ENCODE measurements around the gene LHX4.

LHX4 gene

DNA sequence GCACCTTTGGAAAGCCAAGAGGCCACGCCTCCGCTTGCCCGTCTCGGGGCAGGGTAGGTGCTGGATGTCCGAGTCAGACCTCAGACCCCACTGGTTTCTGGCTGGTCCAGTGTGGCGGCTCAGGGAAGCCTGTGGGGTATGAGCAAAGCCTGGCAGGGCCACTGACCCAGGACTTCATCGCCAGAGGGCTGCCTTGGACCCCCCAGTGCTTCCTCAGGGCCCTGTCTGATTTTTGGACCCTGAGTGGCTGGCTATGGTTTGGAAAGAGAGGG is 20.4 kb downstream of the LHX4 start:
- ChIA-PET CTCF (no interaction called here), POLR2A (ENCODE audit: low non-redundant PET) (no interaction called here)
- H3K27ac ChIP-seq: no peak overlapping the region
- TF ChIP-seq, protein P1, sequence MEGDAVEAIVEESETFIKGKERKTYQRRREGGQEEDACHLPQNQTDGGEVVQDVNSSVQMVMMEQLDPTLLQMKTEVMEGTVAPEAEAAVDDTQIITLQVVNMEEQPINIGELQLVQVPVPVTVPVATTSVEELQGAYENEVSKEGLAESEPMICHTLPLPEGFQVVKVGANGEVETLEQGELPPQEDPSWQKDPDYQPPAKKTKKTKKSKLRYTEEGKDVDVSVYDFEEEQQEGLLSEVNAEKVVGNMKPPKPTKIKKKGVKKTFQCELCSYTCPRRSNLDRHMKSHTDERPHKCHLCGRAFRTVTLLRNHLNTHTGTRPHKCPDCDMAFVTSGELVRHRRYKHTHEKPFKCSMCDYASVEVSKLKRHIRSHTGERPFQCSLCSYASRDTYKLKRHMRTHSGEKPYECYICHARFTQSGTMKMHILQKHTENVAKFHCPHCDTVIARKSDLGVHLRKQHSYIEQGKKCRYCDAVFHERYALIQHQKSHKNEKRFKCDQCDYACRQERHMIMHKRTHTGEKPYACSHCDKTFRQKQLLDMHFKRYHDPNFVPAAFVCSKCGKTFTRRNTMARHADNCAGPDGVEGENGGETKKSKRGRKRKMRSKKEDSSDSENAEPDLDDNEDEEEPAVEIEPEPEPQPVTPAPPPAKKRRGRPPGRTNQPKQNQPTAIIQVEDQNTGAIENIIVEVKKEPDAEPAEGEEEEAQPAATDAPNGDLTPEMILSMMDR (conservative IDR thresholded peaks at IDR 0.05; ENCODE audit: low read depth): no peak
- DNase-seq (ENCODE audit: low spot score): no peak

GRCh38 chr1:180250883-180251509 is 20.9 kb downstream of the LHX4 start:
- TF ChIP-seq, protein P1 (conservative IDR thresholded peaks at IDR 0.05; ENCODE audit: low read depth): no peak
- CTCF ChIA-PET: interaction anchor here (0.6 to 1.4 kb wide), 2 partner anchors 93 to 232 kb away, joined by 3 to 4 read pairs; no protein-coding TSS in a partner anchor
- POLR2A ChIA-PET (ENCODE audit: low non-redundant PET): no interaction called here

DNA sequence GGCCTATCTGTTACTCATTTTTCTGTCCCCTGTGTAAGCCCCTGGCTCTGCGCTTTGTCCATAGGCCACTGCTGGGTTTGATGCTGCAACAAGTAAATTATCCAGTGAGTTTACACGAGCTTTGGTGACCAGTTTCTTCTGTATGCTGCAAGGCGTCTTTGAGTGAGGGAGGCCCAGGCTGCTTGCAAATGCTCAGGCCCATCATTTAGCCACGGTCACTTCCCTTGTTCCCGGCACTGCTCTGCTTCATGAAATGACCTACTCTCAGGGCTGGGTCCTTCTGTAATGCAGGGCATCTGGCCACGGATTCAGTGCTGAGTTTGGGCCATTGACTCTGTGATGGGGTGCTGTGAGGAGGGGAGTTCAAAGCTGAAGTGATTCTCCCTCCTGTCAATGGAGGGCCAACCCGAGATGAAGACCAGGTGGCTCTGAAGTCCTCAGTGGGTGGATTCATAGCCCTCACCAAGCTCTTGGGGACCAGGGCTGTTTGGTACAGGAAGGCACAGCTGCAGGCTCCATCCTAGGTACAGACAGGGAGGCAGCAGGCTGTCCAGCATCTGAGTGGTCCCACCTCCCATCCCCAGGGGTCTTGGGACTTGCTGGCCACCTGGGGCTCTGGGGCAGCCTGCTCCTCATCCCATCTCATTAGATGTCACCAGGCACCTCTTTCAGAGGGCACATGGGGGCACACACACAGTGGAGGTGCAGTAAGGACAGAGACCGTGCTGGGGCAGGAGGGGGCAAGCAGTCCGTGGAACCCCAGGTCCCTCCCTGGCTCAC is 21.7 kb downstream of the LHX4 start:
- H3K27ac ChIP-seq: no peak overlapping the region
- ChIA-PET CTCF (interaction anchor here (1.4 kb wide), 1 partner anchor 231 kb away, joined by 3 read pairs; no protein-coding TSS in a partner anchor), POLR2A (ENCODE audit: low non-redundant PET) (no interaction called here)
- DNase-seq (ENCODE audit: low spot score): no peak
- TF ChIP-seq, protein P1 (conservative IDR thresholded peaks at IDR 0.05; ENCODE audit: low read depth): no peak

More at GRCh38 chr1:180250883-180251509, 20.9 kb downstream of the LHX4 start:
- H3K27ac ChIP-seq: no peak overlapping the region
- DNase-seq (ENCODE audit: low spot score): no peak

GRCh38 chr1:180252638-180253536 is 22.8 kb downstream of the LHX4 start:
- ChIA-PET POLR2A (ENCODE audit: low non-redundant PET) (no interaction called here), CTCF (interaction anchor here (0.5 to 1.1 kb wide), 6 partner anchors 11 to 710 kb away, joined by 3 to 5 read pairs (median 3); no protein-coding TSS in a partner anchor)
- TF ChIP-seq, protein P1 (conservative IDR thresholded peaks at IDR 0.05; ENCODE audit: low read depth): peak; percentile 72
- H3K27ac ChIP-seq: no peak overlapping the region
- DNase-seq (ENCODE audit: low spot score): peak; percentile 52

- ChIA-PET POLR2A (ENCODE audit: low non-redundant PET) (no interaction called here), CTCF (interaction anchor here (0.6 to 1.1 kb wide), 3 partner anchors 155 to 230 kb away, joined by 3 to 5 read pairs (median 4); no protein-coding TSS in a partner anchor)
- TF ChIP-seq, protein P1 (conservative IDR thresholded peaks at IDR 0.05; ENCODE audit: low read depth): no peak
- H3K27ac ChIP-seq: no peak overlapping the region
- DNase-seq (ENCODE audit: low spot score): no peak
These were observed 23.8 kb downstream of the LHX4 start for GRCh38 chr1:180253585-180254495.

Measured in RWPE1 (cell line).